Heart left ventricle (tissue), 16 donors: ENCODE data around the gene VPS50. TPM values are rescaled to one million over a fixed set of nuclear protein-coding genes. Genes with fewer than 3 reads are reported as not detected.
A peak's percentile ranks its signal among the peaks of the same experiment; 100 is the strongest.

Experiments used
- ATAC-seq, 4 donors: fragments of 200-7000 bp; cut with Tn5 transposase; one replicate each; pipeline ENCODE4 v1.9.1; 2020 to 2022; ENCODE audit warnings: moderate library complexity in 4 of 4, mild to moderate bottlenecking in 3 of 4, moderate number of reproducible peaks in 1 of 4
- DNase-seq, 5 donors: peaks; one replicate each; pipeline ENCODE4 v3.0.0-alpha.2; 2020
- H3K27ac ChIP-seq, 12 donors: fragments of 200-600 bp; sonication (generic) in 4 of 12; one replicate each; pipeline versions ENCODE4 v1.5.0 to v1.8.0; 2016 to 2022; ENCODE audit warnings: mild to moderate bottlenecking in 2 of 12
- H3K27me3 ChIP-seq, 9 donors: fragments of 200-600 bp; sonication (generic) in 2 of 9; one replicate each; pipeline versions ENCODE4 v1.5.1 to v1.8.0; 2016 to 2022; ENCODE audit warnings: mild to moderate bottlenecking in 3 of 9
- H3K36me3 ChIP-seq, 9 donors: fragments of 200-600 bp; sonication (generic) in 2 of 9; one replicate each; pipeline versions ENCODE4 v1.5.0 to v1.8.0; 2018 to 2022; ENCODE audit warnings: mild to moderate bottlenecking in 2 of 9
- H3K4me1 ChIP-seq, 12 donors: fragments of 200-600 bp; sonication (generic) in 4 of 12; one replicate each; pipeline versions ENCODE4 v1.5.0 to v1.8.0; 2016 to 2022; ENCODE audit warnings: mild to moderate bottlenecking in 3 of 12
- H3K4me3 ChIP-seq, 12 donors: fragments of 200-600 bp; sonication (generic) in 4 of 12; one replicate each; pipeline versions ENCODE4 v1.5.0 to v1.8.0; 2017 to 2022; ENCODE audit warnings: mild to moderate bottlenecking in 9 of 12, moderate library complexity in 4 of 12
- H3K9me3 ChIP-seq, 12 donors: fragments of 200-600 bp; sonication (generic) in 4 of 12; one replicate each; pipeline versions ENCODE4 v1.5.0 to v1.8.0; 2016 to 2022; ENCODE audit warnings: mild to moderate bottlenecking in 1 of 12
- CTCF ChIP-seq, 12 donors: fragments of 200-600 bp; sonication (generic) in 4 of 12; IDR thresholded peaks; one replicate each; pipeline versions ENCODE4 v1.5.0 to v1.8.0; 2018 to 2022; ENCODE audit warnings: antibody characterized with exemption in 12 of 12, mild to moderate bottlenecking in 5 of 12
- POLR2A ChIP-seq, 2 donors: fragments of 450-650 bp; IDR thresholded peaks; one replicate each; pipeline ENCODE4 v1.6.1; 2017; ENCODE audit warnings: antibody characterized with exemption in 2 of 2, mild to moderate bottlenecking in 2 of 2, moderate library complexity in 2 of 2
- WGBS, 4 donors: extraction: QIAGEN DNeasy Blood & Tissue Kit in 2 of 4; methylation state at CpG; one replicate each; pipeline versions ENCODE4 v1.1.5 to v1.1.7; 2013 to 2018; 5-methylcytosine and 5-hydroxymethylcytosine counted together
- intact Hi-C, 10 donors: fragments of 100-400 bp; cut with DNase I; formaldehyde crosslinking; loops; one replicate each; pipeline versions ENCODE4 v1.11.1 to v1.14.2; 2022
- polyA plus RNA-seq, 2 donors: library from polyadenylated mRNA; stranded (reverse); fragments of 200-250 nt; gene quantifications; one replicate each; pipeline ENCODE4 v1.2.3, GENCODE V29; 2013
- total RNA-seq, 9 donors: library from RNA; depleted of rRNA in 2 of 9; stranded (reverse); fragments of >200 nt in 2 of 9; fragmentation: NEBNext Ultra II Directional in 3 of 9; extraction: Animal tissue kit (Norgen Biotek cat#: 25700) in 3 of 9; gene quantifications; one replicate each; pipeline versions ENCODE4 v1.1.0 to v1.2.4, GENCODE V29; 2016 to 2023
- donor health status: ischemic (EF 13 %, LVEDD 7.1; RV severe dilation, severe dysfunction).
- donor health status: healthy with polysubstance abuse.
- donor health status: DM: no; HTN: yes; CAD: no.
- donor health status: DM: no; HTN: no; CAD: no.
- donor health status: ischemic (EF 25% LVEDD 6.9; RV normal size, moderate dysfunction).
- donor health status: ischemic (EF 25% LVEDD 5.7; RV mildly dilated, moderate dysfunction).
- donor health status: healthy.
- donor health status: DM: yes; HTN: yes; CAD: no.
- donor health status: ischemic (EF 35%, LVEDD 5.7; RV mildly dilated, moderate dysfunction).
- donor health status: nonischemic (EF 11% LVEDD 7.7; RV severe dilation, severe dysfunction).
- donor health status: DM: yes; HTN: yes; CAD: no.
- donor health status: PGD.
- donor health status: ischemic (EF 29% LVEDD 5.4; RV normal size, mild dysfunction).
- donor health status: nonischemic (EF 23%, LVEDD 6.1; RV moderate dilation, normal function).

Gene VPS50
- total and polyA plus RNA-seq, 11 donors: 2.9 to 28.7 (median 18.5) TPM

- 31 to 42% (median 33%) methylated on average over 5 of the region's 5 CpGs for WGBS, 4 donors
- no peaks in the 10 kb centered on the region for H3K4me1 ChIP-seq
- intact Hi-C loops: no loop called here
- H3K27ac ChIP-seq: no peak overlapping the region
- H3K36me3 ChIP-seq: no peaks in the 10 kb centered on the region
- H3K27me3 ChIP-seq: no peaks in the 10 kb centered on the region
- H3K4me3 ChIP-seq: no peak overlapping the region
- TF ChIP-seq CTCF (IDR thresholded peaks at IDR 0.05) (peak; percentile 31 to 66 (median 50)), POLR2A (IDR thresholded peaks at IDR 0.05) (no peak)
- H3K9me3 ChIP-seq: no peaks in the 10 kb centered on the region
- DNase-seq: no peak
- ATAC-seq: no peak
Measured at GRCh38 chr7:93374345-93374940, 142.3 kb downstream of the VPS50 start.

GRCh38 chr7:93375603-93376002 is 143.4 kb downstream of the VPS50 start:
- Histone ChIP-seq H3K4me3 (no peak overlapping the region), H3K9me3 (peaks cover 0 to 6% (median 0%) of the 10 kb centered on the region in 12 donors), H3K4me1 (no peaks in the 10 kb centered on the region), H3K27me3 (no peaks in the 10 kb centered on the region), H3K27ac (no peak overlapping the region), H3K36me3 (no peaks in the 10 kb centered on the region)
- ATAC-seq (no peak), DNase-seq (no peak)
- intact Hi-C loops: no loop called here
- TF ChIP-seq CTCF (IDR thresholded peaks at IDR 0.05): no peak
- TF ChIP-seq POLR2A (IDR thresholded peaks at IDR 0.05): no peak

GRCh38 chr7:93378131-93378760 is 146.1 kb downstream of the VPS50 start:
- TF ChIP-seq CTCF (IDR thresholded peaks at IDR 0.05): no peak
- no peak for TF ChIP-seq POLR2A (IDR thresholded peaks at IDR 0.05)

GRCh38 chr7:93382362-93382761 is 150.2 kb downstream of the VPS50 start:
- ATAC-seq: no peak
- Histone ChIP-seq H3K36me3 (no peaks in the 10 kb centered on the region), H3K4me1 (no peaks in the 10 kb centered on the region), H3K27ac (no peak overlapping the region), H3K9me3 (peaks cover 0 to 7% (median 0%) of the 10 kb centered on the region in 12 donors), H3K27me3 (no peaks in the 10 kb centered on the region), H3K4me3 (no peak overlapping the region)
- intact Hi-C loops: no loop called here
- TF ChIP-seq POLR2A (IDR thresholded peaks at IDR 0.05): no peak
- TF ChIP-seq CTCF (IDR thresholded peaks at IDR 0.05): no peak
- no peak for DNase-seq
- 85 to 97% (median 91%) methylated on average over 3 of the region's 3 CpGs for WGBS, 4 donors

More at GRCh38 chr7:93378131-93378760, 146.1 kb downstream of the VPS50 start:
- no peaks in the 10 kb centered on the region for H3K36me3 ChIP-seq
- ATAC-seq: no peak
- no peak overlapping the region for H3K4me3 ChIP-seq
- no peaks in the 10 kb centered on the region for H3K4me1 ChIP-seq
- no peak overlapping the region for H3K27ac ChIP-seq
- intact Hi-C loops: no loop called here
- 74 to 82% (median 79%) methylated on average over 6 of the region's 6 CpGs for WGBS, 4 donors
- no peaks in the 10 kb centered on the region for H3K27me3 ChIP-seq
- no peak for DNase-seq
- H3K9me3 ChIP-seq: peaks cover 0 to 7% (median 0%) of the 10 kb centered on the region in 12 donors
